Effector memory CD4-positive, alpha-beta T cell (primary cell): ENCODE results near the gene SNPH.
"Not testable (repeated sequence)": the region's sequence is repeated elsewhere in the genome, so short reads cannot be mapped to it uniquely, and the experiment has no call there.

Experiments used
- DNase-seq, 3 donors: peaks; one replicate each; pipeline ENCODE4 v3.0.0-alpha.2; 2020
- H3K27ac ChIP-seq: 2 replicates; pipeline ENCODE4 v1.7.0; 2013; ENCODE audit warnings: mild to moderate bottlenecking, low read length, moderate library complexity; ENCODE audit not compliant: insufficient read depth, poor library complexity, severe bottlenecking
- H3K27me3 ChIP-seq: replicated peaks from 2 replicates; pipeline ENCODE4 v1.7.0; 2013; ENCODE audit warnings: mild to moderate bottlenecking, low read length; ENCODE audit not compliant: insufficient read depth, control insufficient read depth, poor library complexity, severe bottlenecking
- H3K36me3 ChIP-seq: 2 replicates; pipeline ENCODE4 v1.7.0; 2013; ENCODE audit warnings: mild to moderate bottlenecking, low read length, moderate library complexity; ENCODE audit not compliant: control insufficient read depth, insufficient read depth
- H3K4me1 ChIP-seq: 2 replicates; pipeline ENCODE4 v1.7.0; 2013; ENCODE audit warnings: low read length, mild to moderate bottlenecking; ENCODE audit not compliant: control insufficient read depth, insufficient read depth, poor library complexity, severe bottlenecking
- H3K4me3 ChIP-seq: 2 replicates; pipeline ENCODE4 v1.7.0; 2013; ENCODE audit warnings: low read length, low read depth, mild to moderate bottlenecking; ENCODE audit not compliant: insufficient read depth, poor library complexity, severe bottlenecking
- H3K9me3 ChIP-seq: 2 replicates; pipeline ENCODE4 v1.7.0; 2013; ENCODE audit warnings: mild to moderate bottlenecking, low read length, moderate library complexity; ENCODE audit not compliant: control insufficient read depth

The SNPH gene

GRCh38 chr20:1337441-1337840 is 71.3 kb downstream of the SNPH start:
- Histone ChIP-seq H3K27ac (no peak overlapping the region), H3K9me3 (no peaks in the 10 kb centered on the region), H3K36me3 (peaks cover 7% of the 10 kb centered on the region), H3K27me3 (no peaks in the 10 kb centered on the region), H3K4me3 (no peak overlapping the region), H3K4me1 (no peaks in the 10 kb centered on the region)
- no peak for DNase-seq

- DNase-seq = no peak
- Histone ChIP-seq H3K4me1 (no peaks in the 10 kb centered on the region), H3K27me3 (no peaks in the 10 kb centered on the region), H3K27ac (no peak overlapping the region), H3K9me3 (no peaks in the 10 kb centered on the region), H3K36me3 (peaks cover 4% of the 10 kb centered on the region), H3K4me3 (no peak overlapping the region)
These were observed 72.0 kb downstream of the SNPH start for GRCh38 chr20:1338096-1338495.

- Histone ChIP-seq H3K36me3 (no peaks in the 10 kb centered on the region), H3K27ac (no peak overlapping the region), H3K4me1 (no peaks in the 10 kb centered on the region), H3K9me3 (no peaks in the 10 kb centered on the region), H3K4me3 (no peak overlapping the region), H3K27me3 (no peaks in the 10 kb centered on the region)
- no peak for DNase-seq
These were observed 72.7 kb downstream of the SNPH start for GRCh38 chr20:1338801-1339200.

- Histone ChIP-seq H3K36me3 (no peaks in the 10 kb centered on the region), H3K9me3 (no peaks in the 10 kb centered on the region), H3K4me1 (no peaks in the 10 kb centered on the region), H3K27ac (no peak overlapping the region), H3K4me3 (no peak overlapping the region), H3K27me3 (no peaks in the 10 kb centered on the region)
- no peak for DNase-seq
These were observed 75.6 kb downstream of the SNPH start for GRCh38 chr20:1341561-1342265.

GRCh38 chr20:1343446-1344124 is 77.5 kb downstream of the SNPH start:
- H3K27me3 ChIP-seq, H3K27ac ChIP-seq, DNase-seq, H3K4me1 ChIP-seq, H3K36me3 ChIP-seq, H3K4me3 ChIP-seq, H3K9me3 ChIP-seq: not testable (repeated sequence)

- Histone ChIP-seq H3K27ac (no peak overlapping the region), H3K4me3 (no peak overlapping the region)
These were observed 79.1 kb downstream of the SNPH start for GRCh38 chr20:1345030-1345755.

GRCh38 chr20:1345756-1346093 is 79.6 kb downstream of the SNPH start:
- H3K27me3 ChIP-seq = no peaks in the 10 kb centered on the region

More at GRCh38 chr20:1345030-1345755, 79.1 kb downstream of the SNPH start:
- no peaks in the 10 kb centered on the region for H3K27me3 ChIP-seq
- DNase-seq = no peak
- H3K4me1 ChIP-seq = no peaks in the 10 kb centered on the region
- no peaks in the 10 kb centered on the region for H3K36me3 ChIP-seq
- H3K9me3 ChIP-seq = peaks cover 3% of the 10 kb centered on the region

GRCh38 chr20:1346315-1346969 is 80.3 kb downstream of the SNPH start:
- Histone ChIP-seq H3K4me3 (no peak overlapping the region), H3K36me3 (peaks cover 1% of the 10 kb centered on the region), H3K27ac (no peak overlapping the region), H3K9me3 (peaks cover 3% of the 10 kb centered on the region), H3K27me3 (no peaks in the 10 kb centered on the region), H3K4me1 (no peaks in the 10 kb centered on the region)
- no peak for DNase-seq

More at GRCh38 chr20:1345756-1346093, 79.6 kb downstream of the SNPH start:
- Histone ChIP-seq H3K4me3 (no peak overlapping the region), H3K36me3 (no peaks in the 10 kb centered on the region), H3K9me3 (peaks cover 3% of the 10 kb centered on the region), H3K27ac (no peak overlapping the region), H3K4me1 (no peaks in the 10 kb centered on the region)
- no peak for DNase-seq

- peaks cover 22% of the 10 kb centered on the region for H3K36me3 ChIP-seq
- H3K4me3 ChIP-seq = no peak overlapping the region
- no peak overlapping the region for H3K27ac ChIP-seq
- H3K27me3 ChIP-seq = no peaks in the 10 kb centered on the region
- DNase-seq = no peak
- no peaks in the 10 kb centered on the region for H3K9me3 ChIP-seq
- no peaks in the 10 kb centered on the region for H3K4me1 ChIP-seq
These were observed 87.9 kb downstream of the SNPH start for GRCh38 chr20:1353956-1354355.
